Transverse colon (tissue), 4 donors: ENCODE measurements around the gene RAB34. TPM values are rescaled to one million over a fixed set of nuclear protein-coding genes. Genes with fewer than 3 reads are reported as not detected.

Experiments
- DNase-seq: peaks from one replicate; pipeline ENCODE4 v3.0.0-alpha.2; 2019
- H3K27ac ChIP-seq, 4 donors: fragments of 200-600 bp; sonication (generic); 2 replicates each; pipeline ENCODE4 v1.5.1; 2016 to 2018; ENCODE audit warnings: inconsistent platforms in 4 of 4
- H3K27me3 ChIP-seq: fragments of 200-600 bp; sonication (generic); 2 replicates; pipeline ENCODE4 v1.5.1; 2017; ENCODE audit warnings: inconsistent platforms
- H3K36me3 ChIP-seq, 4 donors: fragments of 200-600 bp; sonication (generic); 2 replicates each; pipeline ENCODE4 v1.5.1; 2017 to 2019; ENCODE audit warnings: inconsistent platforms in 4 of 4
- H3K4me1 ChIP-seq, 4 donors: fragments of 200-600 bp; sonication (generic); 2 replicates each; pipeline ENCODE4 v1.5.1; 2017 to 2020; ENCODE audit warnings: inconsistent platforms in 4 of 4
- H3K4me3 ChIP-seq, 4 donors: fragments of 200-600 bp; sonication (generic); 1 replicate in 1 of 4; 2 replicates in 3 of 4; pipeline versions ENCODE4 v1.5.1 to v1.6.1; 2017 to 2019; ENCODE audit warnings: inconsistent platforms in 4 of 4
- H3K9me3 ChIP-seq, 2 donors: fragments of 200-600 bp; sonication (generic); 2 replicates each; pipeline ENCODE4 v1.5.1; 2017 to 2019; ENCODE audit warnings: inconsistent platforms in 2 of 2
- CTCF ChIP-seq, 5 experiments: fragments of 200-600 bp in 3 of 5; fragments of 450-650 bp in 2 of 5; sonication (generic) in 3 of 5; IDR thresholded peaks; 1 replicate in 2 of 5; 2 replicates in 3 of 5; pipeline ENCODE4 v1.5.1; 2016 to 2017; ENCODE audit warnings: antibody characterized with exemption in 5 of 5, inconsistent platforms in 3 of 5, mild to moderate bottlenecking in 2 of 5, moderate library complexity in 1 of 5
- EP300 ChIP-seq: sonication (generic); formaldehyde crosslinking; IDR thresholded peaks from one replicate; pipeline ENCODE4 v1.6.1; 2017; ENCODE audit warnings: antibody characterized with exemption, low read depth
- POLR2A ChIP-seq: fragments of 450-650 bp; IDR thresholded peaks from one replicate; pipeline ENCODE4 v1.6.1; 2016; ENCODE audit warnings: antibody characterized with exemption, mild to moderate bottlenecking, moderate library complexity
- POLR2AphosphoS5 ChIP-seq, 3 donors: sonication (generic); formaldehyde crosslinking; IDR thresholded peaks; one replicate each; pipeline ENCODE4 v1.6.1; 2016; ENCODE audit warnings: antibody characterized with exemption in 3 of 3
- WGBS, 2 donors: methylation state at CpG; one replicate each; pipeline ENCODE4 v1.1.5; 2018; ENCODE audit warnings: low coverage in 1 of 2; 5-methylcytosine and 5-hydroxymethylcytosine counted together
- in situ Hi-C, 4 donors: fragments of 200-750 bp; cut with MboI; loops; one replicate each; pipeline versions ENCODE4 v1.15.0 to v1.15.1; 2017; ENCODE audit warnings: low sequenced_read_pairs in 3 of 4, low pct_ligation_motif_present in 1 of 4, low pct_unique_long_range_greater_than_20kb in 1 of 4
- intact Hi-C: fragments of 100-400 bp; cut with DNase I; formaldehyde crosslinking; loops from one replicate; pipeline ENCODE4 v1.15.1; 2023; ENCODE audit warnings: low total_unique reads
- total RNA-seq, 4 donors: library from RNA; depleted of rRNA; stranded (reverse); fragments of >200 nt; gene quantifications; one replicate each; pipeline ENCODE4 v1.1.0, GENCODE V29; 2016

The RAB34 gene
- total RNA-seq, 4 donors from 2014 or later, result 41.1 to 60.5 (median 50.0) TPM

GRCh38 chr17:28718333-28719020 lies 809 bp upstream of the RAB34 start:
- Histone ChIP-seq H3K27ac (peak overlapping the region; percentile 85 to 91 (median 88)), H3K4me1 (peaks cover 30 to 60% (median 43%) of the 10 kb centered on the region in 4 donors), H3K27me3 (peaks cover 14% of the 10 kb centered on the region), H3K36me3 (peaks cover 0 to 14% (median 6%) of the 10 kb centered on the region in 4 donors), H3K4me3 (peak overlapping the region in 3 of 4 donors; percentile 49 to 83 (median 76)), H3K9me3 (no peaks in the 10 kb centered on the region)
- intact Hi-C loops, result no loop called here
- in situ Hi-C loops, result no loop called here
- 51 to 66% methylated on average over 9 to 18 of the region's 18 CpGs for WGBS, 2 donors
- TF ChIP-seq CTCF (IDR thresholded peaks at IDR 0.05) (no peak), POLR2AphosphoS5 (IDR thresholded peaks at IDR 0.05) (no peak), POLR2A (no peak), EP300 (no peak)
- DNase-seq, result no peak

GRCh38 chr17:28716740-28717577 lies 709 bp downstream of the RAB34 start:
- Histone ChIP-seq H3K9me3 (no peaks in the 10 kb centered on the region), H3K4me1 (peaks cover 28 to 49% (median 33%) of the 10 kb centered on the region in 4 donors), H3K4me3 (peak overlapping the region; percentile 37 to 56 (median 52)), H3K27ac (peak overlapping the region; percentile 85 to 91 (median 88)), H3K27me3 (peaks cover 14% of the 10 kb centered on the region), H3K36me3 (no peaks in the 10 kb centered on the region)
- intact Hi-C loops (no loop called here), in situ Hi-C loops (no loop called here)
- WGBS, 2 donors, result 46 to 80% methylated on average over 2 to 45 of the region's 63 CpGs
- no peak for TF ChIP-seq EP300
- no peak for TF ChIP-seq POLR2A
- no peak for TF ChIP-seq CTCF (IDR thresholded peaks at IDR 0.05)
- TF ChIP-seq POLR2AphosphoS5 (IDR thresholded peaks at IDR 0.05), result no peak
- DNase-seq, result no peak

GRCh38 chr17:28715217-28715616 lies 2.5 kb downstream of the RAB34 start:
- H3K9me3 ChIP-seq, result no peaks in the 10 kb centered on the region
- intact Hi-C loops, result no loop called here
- in situ Hi-C loops, result no loop called here
- 89 to 100% methylated on average over 1 to 2 of the region's 2 CpGs for WGBS, 2 donors
- peaks cover 14% of the 10 kb centered on the region for H3K27me3 ChIP-seq
- H3K4me1 ChIP-seq, result peaks cover 15 to 45% (median 27%) of the 10 kb centered on the region in 4 donors
- TF ChIP-seq POLR2A (no peak), CTCF (IDR thresholded peaks at IDR 0.05) (no peak), EP300 (no peak), POLR2AphosphoS5 (IDR thresholded peaks at IDR 0.05) (no peak)
- H3K36me3 ChIP-seq, result no peaks in the 10 kb centered on the region
- no peak overlapping the region for H3K27ac ChIP-seq
- no peak for DNase-seq
- no peak overlapping the region for H3K4me3 ChIP-seq

GRCh38 chr17:28714281-28714680 lies 3.4 kb downstream of the RAB34 start:
- no peak overlapping the region for H3K4me3 ChIP-seq
- H3K27me3 ChIP-seq, result peaks cover 14% of the 10 kb centered on the region
- intact Hi-C loops (no loop called here), in situ Hi-C loops (no loop called here)
- H3K36me3 ChIP-seq, result no peaks in the 10 kb centered on the region
- H3K9me3 ChIP-seq, result no peaks in the 10 kb centered on the region
- no peak for DNase-seq
- TF ChIP-seq CTCF (IDR thresholded peaks at IDR 0.05) (no peak), POLR2A (no peak), POLR2AphosphoS5 (IDR thresholded peaks at IDR 0.05) (no peak), EP300 (no peak)
- H3K4me1 ChIP-seq, result peaks cover 15 to 51% (median 32%) of the 10 kb centered on the region in 4 donors
- H3K27ac ChIP-seq, result no peak overlapping the region
- WGBS, 2 donors, result 71 to 100% methylated on average over 1 to 3 of the region's 3 CpGs
